Measurements from ENCODE around the gene KBTBD3.

Gene KBTBD3

GRCh38 chr11:106001304-106002012 lies 75.7 kb downstream of the KBTBD3 start:
- DNase-seq (ENCODE audit: low read depth in 2 of 2): no peak
